CD8-positive, alpha-beta memory T cell (primary cell): Measurements from ENCODE around the gene CORO7. TPM values are rescaled to one million over a fixed set of nuclear protein-coding genes. Genes with fewer than 3 reads are reported as not detected.

Experiments
- CTCF ChIA-PET: fragments of 350-600 bp; sonication (Branson Sonifier 250); formaldehyde crosslinking; loops from one replicate; lab custom pipeline; 2021; ENCODE audit warnings: antibody characterized with exemption; lab: Charles Lee
- POLR2A ChIA-PET: fragments of 350-600 bp; sonication (Branson Sonifier 250); formaldehyde crosslinking; loops from one replicate; lab custom pipeline; 2021; ENCODE audit warnings: antibody characterized with exemption; lab: Charles Lee
- DNase-seq, 5 donors: peaks; one replicate each; pipeline versions ENCODE4 v3.0.0 to v3.0.0-alpha.2; 2020 to 2022; ENCODE audit warnings: mixed read lengths in 1 of 5
- H3K27ac ChIP-seq: one replicate; pipeline ENCODE4 v1.7.0; 2013; ENCODE audit warnings: low read depth, mild to moderate bottlenecking, low read length, moderate library complexity
- H3K27me3 ChIP-seq: 2 replicates; pipeline ENCODE4 v1.7.0; 2013; ENCODE audit warnings: low read length, mild to moderate bottlenecking; ENCODE audit not compliant: insufficient read depth, poor library complexity, severe bottlenecking
- H3K36me3 ChIP-seq: 2 replicates; pipeline ENCODE4 v1.7.0; 2013; ENCODE audit warnings: mild to moderate bottlenecking, low read length, moderate library complexity; ENCODE audit not compliant: insufficient read depth
- H3K4me1 ChIP-seq: 2 replicates; pipeline ENCODE4 v1.7.0; 2013; ENCODE audit warnings: mild to moderate bottlenecking, low read length, moderate library complexity; ENCODE audit not compliant: insufficient read depth
- H3K4me3 ChIP-seq: 2 replicates; pipeline ENCODE4 v1.7.0; 2013; ENCODE audit warnings: mild to moderate bottlenecking, low read length
- H3K9me3 ChIP-seq: 2 replicates; pipeline ENCODE4 v1.7.0; 2013; ENCODE audit warnings: mild to moderate bottlenecking, low read length
- H3K27ac Mint-ChIP-seq, 8 donors: one replicate each; pipeline ENCODE4 v1.8.0; 2020 to 2021; ENCODE audit warnings: mixed read lengths in 8 of 8, mild to moderate bottlenecking in 6 of 8, inconsistent platforms in 3 of 8, moderate library complexity in 3 of 8
- H3K27me3 Mint-ChIP-seq, 2 donors: one replicate each; pipeline ENCODE4 v1.8.0; 2020 to 2021; ENCODE audit warnings: mixed read lengths in 2 of 2, mild to moderate bottlenecking in 1 of 2, moderate library complexity in 1 of 2
- H3K36me3 Mint-ChIP-seq, 3 donors: one replicate each; pipeline ENCODE4 v1.8.0; 2020 to 2021; ENCODE audit warnings: mixed read lengths in 3 of 3, inconsistent platforms in 1 of 3, mild to moderate bottlenecking in 1 of 3
- H3K4me1 Mint-ChIP-seq, 3 donors: one replicate each; pipeline ENCODE4 v1.8.0; 2020 to 2021; ENCODE audit warnings: mixed read lengths in 3 of 3, inconsistent platforms in 1 of 3, mild to moderate bottlenecking in 1 of 3
- H3K4me3 Mint-ChIP-seq, 7 donors: one replicate each; pipeline ENCODE4 v1.8.0; 2020 to 2021; ENCODE audit warnings: mixed read lengths in 7 of 7, mild to moderate bottlenecking in 6 of 7, moderate library complexity in 4 of 7, inconsistent platforms in 2 of 7
- H3K9me3 Mint-ChIP-seq, 5 donors: one replicate each; pipeline ENCODE4 v1.8.0; 2020 to 2022; ENCODE audit warnings: mixed read lengths in 5 of 5, mild to moderate bottlenecking in 3 of 5, moderate library complexity in 2 of 5, inconsistent platforms in 1 of 5
- polyA plus RNA-seq: library from polyadenylated mRNA; unstranded; fragments of 300-500 nt; fragmentation: Illumina TruSeq; gene quantifications from one replicate; pipeline ENCODE4 v1.2.3, GENCODE V29; 2021
- total RNA-seq, 2 experiments: library from RNA; stranded (reverse); gene quantifications; one replicate each; pipeline ENCODE4 v1.2.3, GENCODE V29; 2021

CORO7 gene
- total and polyA plus RNA-seq, 3 experiments from 2014 or later = 92.0 to 129 (median 96.3) TPM

DNA sequence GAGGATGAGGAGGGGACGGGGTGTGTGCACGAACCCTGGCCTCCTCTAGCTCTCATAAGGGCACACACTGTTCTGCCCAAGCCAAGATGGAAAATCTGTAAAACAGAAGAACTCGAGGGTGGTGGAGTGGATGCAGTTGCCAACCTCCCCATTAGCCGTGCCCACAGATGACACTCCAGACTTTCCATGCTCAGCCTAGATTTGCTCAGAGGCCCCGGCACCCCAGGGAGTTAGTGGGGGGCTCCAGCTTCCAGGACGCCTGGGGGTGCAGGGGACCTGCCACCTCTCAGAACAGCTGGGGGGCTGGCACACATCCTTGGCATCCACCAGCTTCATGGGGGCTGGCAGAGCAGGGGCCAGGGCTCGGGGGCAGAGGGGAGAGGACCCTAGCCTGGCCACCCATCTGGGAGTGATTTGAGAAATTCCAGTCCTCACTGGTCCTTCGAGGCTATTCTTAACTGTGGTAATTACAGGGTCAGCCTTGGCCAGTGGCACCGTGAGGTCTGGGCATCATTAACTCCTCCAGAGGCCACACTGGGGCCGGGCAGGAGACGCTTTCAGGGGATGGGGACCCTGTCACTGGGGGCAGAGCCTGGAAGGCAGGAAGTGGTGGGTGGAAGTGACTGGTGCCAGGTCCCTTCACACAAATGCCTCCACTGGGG lies 30.5 kb downstream of the CORO7 start:
- H3K27me3 ChIP-seq = no peaks in the 10 kb centered on the region
- no peak overlapping the region for H3K27ac ChIP-seq
- no peaks in the 10 kb centered on the region for H3K9me3 ChIP-seq
- H3K9me3 Mint-ChIP-seq = peaks cover 0 to 2% (median 0%) of the 10 kb centered on the region in 5 donors
- peak overlapping the region in 2 of 8 donors; percentile 15 to 79 for H3K27ac Mint-ChIP-seq
- peaks cover 31% of the 10 kb centered on the region for H3K36me3 ChIP-seq
- H3K4me1 Mint-ChIP-seq = peaks cover 0 to 9% (median 2%) of the 10 kb centered on the region in 3 donors
- ChIA-PET CTCF (no interaction called here), POLR2A (no interaction called here)
- no peaks in the 10 kb centered on the region for H3K27me3 Mint-ChIP-seq
- no peak overlapping the region for H3K4me3 ChIP-seq
- peak overlapping the region in 1 of 7 donors; percentile 52 for H3K4me3 Mint-ChIP-seq
- H3K4me1 ChIP-seq = no peaks in the 10 kb centered on the region
- no peak for DNase-seq
- H3K36me3 Mint-ChIP-seq = peaks cover 0 to 84% (median 4%) of the 10 kb centered on the region in 3 donors

DNA sequence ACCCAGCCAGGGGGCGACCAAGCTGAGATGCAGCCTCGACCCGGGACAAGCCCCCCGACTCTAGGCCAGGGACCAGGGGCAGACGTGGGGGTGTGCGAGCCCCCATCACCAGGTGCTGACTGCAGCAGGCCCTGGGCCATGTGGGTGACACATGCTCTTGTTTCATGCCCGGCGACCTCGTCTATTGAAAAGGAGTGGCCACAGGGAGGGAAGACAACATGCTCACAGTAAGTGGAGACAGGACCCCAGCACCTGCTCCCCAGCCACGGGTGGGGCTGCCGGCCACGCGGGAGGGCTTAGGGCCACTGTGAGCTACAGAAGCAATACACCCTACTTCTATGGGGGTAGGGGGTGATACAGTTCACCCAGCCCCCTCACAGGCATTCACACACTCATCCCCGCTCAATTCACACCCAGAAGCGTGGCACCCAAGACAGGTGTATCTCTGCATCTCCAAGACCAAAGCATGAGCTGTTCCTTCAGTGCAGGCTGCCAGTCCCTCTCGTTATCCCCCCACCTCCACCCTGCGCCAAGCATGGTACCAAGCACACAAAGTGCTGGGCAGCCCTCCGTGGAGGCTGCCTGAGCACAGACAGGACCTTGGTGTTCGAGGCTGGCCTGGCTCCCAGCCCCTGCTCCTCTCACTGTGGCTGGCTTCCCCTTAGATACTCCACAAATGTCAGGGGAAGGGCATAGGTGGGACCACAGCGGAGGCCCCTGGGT lies 31.2 kb downstream of the CORO7 start:
- Histone ChIP-seq H3K27me3 (no peaks in the 10 kb centered on the region), H3K36me3 (peaks cover 30% of the 10 kb centered on the region), H3K4me3 (no peak overlapping the region), H3K9me3 (no peaks in the 10 kb centered on the region), H3K4me1 (no peaks in the 10 kb centered on the region), H3K27ac (no peak overlapping the region)
- Mint-ChIP-seq H3K36me3 (peaks cover 0 to 84% (median 4%) of the 10 kb centered on the region in 3 donors), H3K9me3 (peaks cover 0 to 2% (median 0%) of the 10 kb centered on the region in 5 donors), H3K4me1 (peaks cover 0 to 13% (median 1%) of the 10 kb centered on the region in 3 donors), H3K27me3 (no peaks in the 10 kb centered on the region), H3K27ac (peak overlapping the region in 2 of 8 donors; percentile 33 to 79), H3K4me3 (no peak overlapping the region)
- ChIA-PET POLR2A (no interaction called here), CTCF (no interaction called here)
- DNase-seq = no peak

DNA sequence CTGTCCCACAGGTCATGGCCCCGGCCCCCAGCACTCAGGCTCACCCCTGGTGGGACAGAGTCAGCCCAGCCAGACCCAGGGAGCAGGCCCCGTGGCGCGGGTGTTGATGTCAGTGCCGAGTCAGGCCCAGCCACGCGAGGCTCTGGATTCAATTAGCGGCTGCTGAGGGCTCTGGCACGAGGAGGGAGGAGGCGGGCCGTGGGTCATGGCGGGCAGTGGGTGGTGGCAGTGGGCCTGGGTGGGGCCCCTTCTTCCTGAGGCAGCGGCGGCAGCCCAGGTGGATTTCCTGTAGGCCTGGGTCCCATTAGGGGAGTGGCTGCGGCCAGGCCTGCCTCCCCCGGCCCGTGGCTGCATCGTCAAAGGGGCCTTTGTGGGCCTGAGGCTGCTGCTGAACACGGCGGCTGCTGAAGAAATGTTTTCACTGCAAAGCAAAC lies 31.9 kb downstream of the CORO7 start:
- DNase-seq = no peak
- H3K4me1 ChIP-seq = no peaks in the 10 kb centered on the region
- POLR2A ChIA-PET = no interaction called here
- H3K36me3 ChIP-seq = peaks cover 29% of the 10 kb centered on the region
- H3K27me3 ChIP-seq = no peaks in the 10 kb centered on the region
- Mint-ChIP-seq H3K27me3 (no peaks in the 10 kb centered on the region), H3K4me3 (no peak overlapping the region), H3K36me3 (peaks cover 0 to 80% (median 2%) of the 10 kb centered on the region in 3 donors), H3K9me3 (peaks cover 0 to 2% (median 0%) of the 10 kb centered on the region in 5 donors), H3K27ac (peak overlapping the region in 1 of 8 donors; percentile 79), H3K4me1 (peaks cover 0 to 11% (median 0%) of the 10 kb centered on the region in 3 donors)
- no peaks in the 10 kb centered on the region for H3K9me3 ChIP-seq
- CTCF ChIA-PET = no interaction called here
- no peak overlapping the region for H3K4me3 ChIP-seq
- no peak overlapping the region for H3K27ac ChIP-seq

GRCh38 chr16:4383591-4384444 lies 32.6 kb downstream of the CORO7 start:
- Histone ChIP-seq H3K4me1 (no peaks in the 10 kb centered on the region), H3K9me3 (no peaks in the 10 kb centered on the region), H3K27me3 (no peaks in the 10 kb centered on the region), H3K27ac (no peak overlapping the region), H3K4me3 (no peak overlapping the region), H3K36me3 (peaks cover 29% of the 10 kb centered on the region)
- DNase-seq = no peak
- H3K27ac Mint-ChIP-seq = peak overlapping the region in 1 of 8 donors; percentile 63
- POLR2A ChIA-PET = no interaction called here
- H3K4me1 Mint-ChIP-seq = peaks cover 0 to 16% (median 0%) of the 10 kb centered on the region in 3 donors
- no peak overlapping the region for H3K4me3 Mint-ChIP-seq
- H3K36me3 Mint-ChIP-seq = peaks cover 0 to 78% (median 2%) of the 10 kb centered on the region in 3 donors
- no peaks in the 10 kb centered on the region for H3K27me3 Mint-ChIP-seq
- H3K9me3 Mint-ChIP-seq = peaks cover 0 to 2% (median 0%) of the 10 kb centered on the region in 5 donors
- CTCF ChIA-PET = no interaction called here

GRCh38 chr16:4382795-4383357 lies 33.5 kb downstream of the CORO7 start:
- Mint-ChIP-seq H3K4me1 (peaks cover 1 to 22% (median 2%) of the 10 kb centered on the region in 3 donors), H3K9me3 (peaks cover 0 to 2% (median 0%) of the 10 kb centered on the region in 5 donors), H3K4me3 (peak overlapping the region in 2 of 7 donors; percentile 20 to 44), H3K27me3 (no peaks in the 10 kb centered on the region), H3K36me3 (peaks cover 0 to 80% (median 2%) of the 10 kb centered on the region in 3 donors), H3K27ac (peak overlapping the region in 1 of 8 donors; percentile 63)
- POLR2A ChIA-PET = no interaction called here
- no peak overlapping the region for H3K4me3 ChIP-seq
- CTCF ChIA-PET = no interaction called here
- DNase-seq = no peak
- H3K36me3 ChIP-seq = peaks cover 29% of the 10 kb centered on the region
- no peaks in the 10 kb centered on the region for H3K4me1 ChIP-seq
- H3K27ac ChIP-seq = no peak overlapping the region
- no peaks in the 10 kb centered on the region for H3K9me3 ChIP-seq
- no peaks in the 10 kb centered on the region for H3K27me3 ChIP-seq

DNA sequence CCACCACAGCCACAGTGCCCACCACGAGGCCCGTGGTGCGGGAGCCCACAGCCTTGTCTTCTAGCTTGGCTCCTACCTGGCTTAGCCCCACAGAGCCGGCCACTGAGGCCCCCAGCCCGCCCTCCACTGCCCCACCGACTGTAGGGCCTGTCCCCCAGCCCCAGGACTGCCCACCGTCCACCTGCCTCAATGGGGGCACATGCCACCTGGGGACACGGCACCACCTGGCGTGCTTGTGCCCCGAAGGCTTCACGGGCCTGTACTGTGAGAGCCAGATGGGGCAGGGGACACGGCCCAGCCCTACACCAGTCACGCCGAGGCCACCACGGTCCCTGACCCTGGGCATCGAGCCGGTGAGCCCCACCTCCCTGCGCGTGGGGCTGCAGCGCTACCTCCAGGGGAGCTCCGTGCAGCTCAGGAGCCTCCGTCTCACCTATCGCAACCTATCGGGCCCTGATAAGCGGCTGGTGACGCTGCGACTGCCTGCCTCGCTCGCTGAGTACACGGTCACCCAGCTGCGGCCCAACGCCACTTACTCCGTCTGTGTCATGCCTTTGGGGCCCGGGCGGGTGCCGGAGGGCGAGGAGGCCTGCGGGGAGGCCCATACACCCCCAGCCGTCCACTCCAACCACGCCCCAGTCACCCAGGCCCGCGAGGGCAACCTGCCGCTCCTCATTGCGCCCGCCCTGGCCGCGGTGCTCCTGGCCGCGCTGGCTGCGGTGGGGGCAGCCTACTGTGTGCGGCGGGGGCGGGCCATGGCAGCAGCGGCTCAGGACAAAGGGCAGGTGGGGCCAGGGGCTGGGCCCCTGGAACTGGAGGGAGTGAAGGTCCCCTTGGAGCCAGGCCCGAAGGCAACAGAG lies 34.2 kb downstream of the CORO7 start:
- H3K36me3 Mint-ChIP-seq = peaks cover 0 to 78% (median 2%) of the 10 kb centered on the region in 3 donors
- peak in 1 of 5 donors; percentile 15 for DNase-seq
- Histone ChIP-seq H3K4me3 (no peak overlapping the region), H3K9me3 (no peaks in the 10 kb centered on the region), H3K36me3 (peaks cover 29% of the 10 kb centered on the region), H3K4me1 (no peaks in the 10 kb centered on the region), H3K27ac (no peak overlapping the region), H3K27me3 (no peaks in the 10 kb centered on the region)
- CTCF ChIA-PET = interaction anchor here (1.0 kb wide), 1 partner anchor 31 kb away, joined by 3 read pairs; no protein-coding TSS in a partner anchor
- POLR2A ChIA-PET = no interaction called here
- no peaks in the 10 kb centered on the region for H3K27me3 Mint-ChIP-seq
- peaks cover 0 to 2% (median 0%) of the 10 kb centered on the region in 5 donors for H3K9me3 Mint-ChIP-seq
- H3K4me3 Mint-ChIP-seq = peak overlapping the region in 1 of 7 donors; percentile 68
- peaks cover 3 to 28% (median 5%) of the 10 kb centered on the region in 3 donors for H3K4me1 Mint-ChIP-seq
- H3K27ac Mint-ChIP-seq = no peak overlapping the region
